K562 (cell line): Measurements from ENCODE around the gene ZNF300. TPM values are rescaled to one million over a fixed set of nuclear protein-coding genes. Genes with fewer than 3 reads are reported as not detected.

ENCODE experiments used
- CTBP1 ChIP-seq: fragments of 450-650 bp; IDR thresholded peaks from 2 replicates; pipeline ENCODE4 v1.6.1; 2016; ENCODE audit warnings: borderline replicate concordance
- DIDO1 ChIP-seq: fragments of 450-650 bp; IDR thresholded peaks from 2 replicates; pipeline ENCODE4 v1.6.1; 2016; ENCODE audit warnings: low read depth, missing biosample characterization, missing genetic modification characterization
- GTF2F1 ChIP-seq: IDR thresholded peaks from 2 replicates; pipeline ENCODE4 v1.6.1; 2011; ENCODE audit warnings: low read depth, low read length, improper control_type of control experiment
- HDAC1 ChIP-seq, 2 experiments: fragments of 450-650 bp; IDR thresholded peaks; 2 replicates each; pipeline ENCODE4 v1.6.1; 2016 to 2017; ENCODE audit warnings: inconsistent platforms in 1 of 2, mild to moderate bottlenecking in 1 of 2, moderate library complexity in 1 of 2
- MEF2D ChIP-seq: conservative IDR thresholded peaks from 2 replicates; pipeline ENCODE4 v1.6.1; 2016; ENCODE audit warnings: low read depth, missing genetic modification characterization, missing compliant biosample characterization
- NFIC ChIP-seq: fragments of 450-650 bp; IDR thresholded peaks from 2 replicates; pipeline ENCODE4 v1.6.1; 2017; ENCODE audit warnings: mild to moderate bottlenecking, inconsistent platforms
- PHF21A ChIP-seq: fragments of 450-650 bp; IDR thresholded peaks from 2 replicates; pipeline ENCODE4 v1.6.1; 2017; ENCODE audit warnings: low read depth, borderline replicate concordance
- SRSF3 ChIP-seq: fragments of 200-400 bp; formaldehyde crosslinking; IDR thresholded peaks from 2 replicates; pipeline ENCODE4 v1.6.1; 2016; ENCODE audit warnings: mild to moderate bottlenecking, low read length, moderate library complexity; ENCODE audit not compliant: insufficient read depth
- TAF9B ChIP-seq: fragments of 450-650 bp; IDR thresholded peaks from 2 replicates; pipeline ENCODE4 v1.6.1; 2018; ENCODE audit warnings: mild to moderate bottlenecking; ENCODE audit not compliant: partially characterized antibody
- TBP ChIP-seq: optimal IDR thresholded peaks from 2 replicates; pipeline ENCODE3; 2011; ENCODE audit warnings: low read depth, low read length, improper control_type of control experiment
- ZBTB7A ChIP-seq: IDR thresholded peaks from 2 replicates; pipeline ENCODE4 v1.6.1; 2011; ENCODE audit warnings: low read depth, mild to moderate bottlenecking, low read length, moderate library complexity, borderline replicate concordance; ENCODE audit not compliant: control insufficient read depth
- ZNF354B ChIP-seq: fragments of 250-450 bp; sonication (Bioruptor Pico); IDR thresholded peaks from 2 replicates; pipeline ENCODE4 v1.4.0; 2020
- polyA plus RNA-seq, 8 experiments: library from polyadenylated mRNA; depleted of rRNA in 4 of 8; stranded (reverse) in 5 of 8; unstranded in 3 of 8; fragments of >200 nt; fragmentation: Nextera tagmentation in 2 of 8; fragmentation: Illumina TruSeq in 1 of 8; extraction: Ambion mirVana in 2 of 8; extraction: Trizol in 1 of 8; gene quantifications; 2 replicates each; pipeline versions ENCODE4 v1.2.1 to v1.2.3, GENCODE V29; 2011 to 2014; ENCODE audit warnings: inconsistent platforms in 1 of 8, missing spikeins in 1 of 8
- total RNA-seq, 7 experiments: library from RNA; depleted of rRNA in 6 of 7; stranded (reverse); fragments of >200 nt in 6 of 7; fragmentation: Illumina TruSeq in 2 of 7; extraction: Trizol in 2 of 7; gene quantifications; 2 replicates each; pipeline versions ENCODE4 v1.2.1 to v1.2.3, GENCODE V29; 2011 to 2021; ENCODE audit warnings: low replicate concordance in 1 of 7
- TF ChIP-seq, protein P1 (sequence below), 2 experiments: IDR thresholded peaks; 2 replicates each; pipeline ENCODE4 v1.6.1; 2012; ENCODE audit warnings: improper control_type of control experiment in 2 of 2, low read depth in 2 of 2, low read length in 2 of 2, borderline replicate concordance in 1 of 2
- TF ChIP-seq, protein P2 (sequence below): fragments of 450-650 bp; IDR thresholded peaks from 2 replicates; pipeline ENCODE4 v1.6.1; 2016; ENCODE audit warnings: antibody characterized with exemption
- TF ChIP-seq, protein P3 (sequence below): fragments of 250-450 bp; sonication (Bioruptor Pico); IDR thresholded peaks from 2 replicates; pipeline ENCODE4 v1.5.0; 2022; ENCODE audit warnings: mild to moderate bottlenecking
- TF ChIP-seq, protein P4 (sequence below): fragments of 250-450 bp; sonication (Bioruptor Pico); IDR thresholded peaks from 2 replicates; pipeline ENCODE4 v1.5.0; 2021; ENCODE audit warnings: mild to moderate bottlenecking, moderate library complexity
- TF ChIP-seq, protein P5 (sequence below): sonication (generic); formaldehyde crosslinking; IDR thresholded peaks from 2 replicates; pipeline ENCODE4 v1.8.1; 2023; ENCODE audit warnings: mild to moderate bottlenecking, missing genetic modification reagents, moderate library complexity

ZNF300 gene
- total and polyA plus RNA-seq, 9 of the 15 experiments (the other 6 are each of a cell fraction or from before 2014, with no cell fraction given) = 4.4 to 13.2 (median 11.1) TPM

DNA sequence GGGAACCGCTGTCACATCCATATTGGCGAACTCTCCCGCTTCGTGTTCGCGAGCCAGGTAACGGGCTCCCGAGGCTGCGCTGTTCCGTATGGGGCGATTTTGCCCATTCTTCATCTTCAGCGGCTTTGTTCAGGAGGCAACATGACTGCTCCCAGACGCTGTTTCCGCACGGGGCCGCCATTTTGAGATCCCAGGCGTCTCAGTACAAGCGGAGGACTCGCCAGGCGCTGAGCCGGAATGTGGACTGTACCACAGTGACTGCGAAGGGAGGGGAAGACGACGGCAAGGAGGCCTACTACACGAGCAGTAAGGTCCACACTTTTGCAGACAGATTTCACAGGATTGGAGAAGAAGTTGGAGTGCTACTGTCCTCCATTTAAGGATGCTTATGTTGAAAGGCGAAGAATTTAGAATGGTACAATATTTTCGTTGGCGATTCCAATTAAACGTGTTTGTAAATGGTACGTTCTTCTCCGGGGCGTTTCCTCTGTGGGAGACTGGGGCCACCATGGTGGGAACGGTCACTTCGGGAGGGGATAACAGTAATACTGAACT is 41.6 kb upstream of the ZNF300 start (continued):
- TF ChIP-seq, protein P1, sequence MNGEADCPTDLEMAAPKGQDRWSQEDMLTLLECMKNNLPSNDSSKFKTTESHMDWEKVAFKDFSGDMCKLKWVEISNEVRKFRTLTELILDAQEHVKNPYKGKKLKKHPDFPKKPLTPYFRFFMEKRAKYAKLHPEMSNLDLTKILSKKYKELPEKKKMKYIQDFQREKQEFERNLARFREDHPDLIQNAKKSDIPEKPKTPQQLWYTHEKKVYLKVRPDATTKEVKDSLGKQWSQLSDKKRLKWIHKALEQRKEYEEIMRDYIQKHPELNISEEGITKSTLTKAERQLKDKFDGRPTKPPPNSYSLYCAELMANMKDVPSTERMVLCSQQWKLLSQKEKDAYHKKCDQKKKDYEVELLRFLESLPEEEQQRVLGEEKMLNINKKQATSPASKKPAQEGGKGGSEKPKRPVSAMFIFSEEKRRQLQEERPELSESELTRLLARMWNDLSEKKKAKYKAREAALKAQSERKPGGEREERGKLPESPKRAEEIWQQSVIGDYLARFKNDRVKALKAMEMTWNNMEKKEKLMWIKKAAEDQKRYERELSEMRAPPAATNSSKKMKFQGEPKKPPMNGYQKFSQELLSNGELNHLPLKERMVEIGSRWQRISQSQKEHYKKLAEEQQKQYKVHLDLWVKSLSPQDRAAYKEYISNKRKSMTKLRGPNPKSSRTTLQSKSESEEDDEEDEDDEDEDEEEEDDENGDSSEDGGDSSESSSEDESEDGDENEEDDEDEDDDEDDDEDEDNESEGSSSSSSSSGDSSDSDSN (IDR thresholded peaks at IDR 0.05; ENCODE audit: borderline replicate concordance in 1 of 2, low read depth in 2 of 2, low read length in 2 of 2) = no peak
- no peak for TF ChIP-seq GTF2F1
- no peak for TF ChIP-seq ZBTB7A
- TF ChIP-seq, protein P2, sequence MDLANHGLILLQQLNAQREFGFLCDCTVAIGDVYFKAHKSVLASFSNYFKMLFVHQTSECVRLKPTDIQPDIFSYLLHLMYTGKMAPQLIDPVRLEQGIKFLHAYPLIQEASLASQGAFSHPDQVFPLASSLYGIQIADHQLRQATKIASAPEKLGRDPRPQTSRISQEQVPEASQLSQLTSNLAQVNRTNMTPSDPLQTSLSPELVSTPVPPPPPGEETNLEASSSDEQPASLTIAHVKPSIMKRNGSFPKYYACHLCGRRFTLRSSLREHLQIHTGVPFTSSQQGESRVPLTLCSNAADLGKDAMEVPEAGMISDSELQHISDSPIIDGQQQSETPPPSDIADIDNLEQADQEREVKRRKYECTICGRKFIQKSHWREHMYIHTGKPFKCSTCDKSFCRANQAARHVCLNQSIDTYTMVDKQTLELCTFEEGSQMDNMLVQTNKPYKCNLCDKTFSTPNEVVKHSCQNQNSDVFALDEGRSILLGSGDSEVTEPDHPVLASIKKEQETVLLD = no peak
- TF ChIP-seq SRSF3 = no peak
- no peak for TF ChIP-seq HDAC1 (IDR thresholded peaks at IDR 0.05)
- peak; percentile 72 for TF ChIP-seq TBP
- TF ChIP-seq TAF9B = peak; percentile 61
- TF ChIP-seq, protein P3, sequence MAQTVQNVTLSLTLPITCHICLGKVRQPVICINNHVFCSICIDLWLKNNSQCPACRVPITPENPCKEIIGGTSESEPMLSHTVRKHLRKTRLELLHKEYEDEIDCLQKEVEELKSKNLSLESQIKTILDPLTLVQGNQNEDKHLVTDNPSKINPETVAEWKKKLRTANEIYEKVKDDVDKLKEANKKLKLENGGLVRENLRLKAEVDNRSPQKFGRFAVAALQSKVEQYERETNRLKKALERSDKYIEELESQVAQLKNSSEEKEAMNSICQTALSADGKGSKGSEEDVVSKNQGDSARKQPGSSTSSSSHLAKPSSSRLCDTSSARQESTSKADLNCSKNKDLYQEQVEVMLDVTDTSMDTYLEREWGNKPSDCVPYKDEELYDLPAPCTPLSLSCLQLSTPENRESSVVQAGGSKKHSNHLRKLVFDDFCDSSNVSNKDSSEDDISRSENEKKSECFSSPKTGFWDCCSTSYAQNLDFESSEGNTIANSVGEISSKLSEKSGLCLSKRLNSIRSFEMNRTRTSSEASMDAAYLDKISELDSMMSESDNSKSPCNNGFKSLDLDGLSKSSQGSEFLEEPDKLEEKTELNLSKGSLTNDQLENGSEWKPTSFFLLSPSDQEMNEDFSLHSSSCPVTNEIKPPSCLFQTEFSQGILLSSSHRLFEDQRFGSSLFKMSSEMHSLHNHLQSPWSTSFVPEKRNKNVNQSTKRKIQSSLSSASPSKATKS (CRISPR knock-in tag) = no peak
- TF ChIP-seq, protein P4, sequence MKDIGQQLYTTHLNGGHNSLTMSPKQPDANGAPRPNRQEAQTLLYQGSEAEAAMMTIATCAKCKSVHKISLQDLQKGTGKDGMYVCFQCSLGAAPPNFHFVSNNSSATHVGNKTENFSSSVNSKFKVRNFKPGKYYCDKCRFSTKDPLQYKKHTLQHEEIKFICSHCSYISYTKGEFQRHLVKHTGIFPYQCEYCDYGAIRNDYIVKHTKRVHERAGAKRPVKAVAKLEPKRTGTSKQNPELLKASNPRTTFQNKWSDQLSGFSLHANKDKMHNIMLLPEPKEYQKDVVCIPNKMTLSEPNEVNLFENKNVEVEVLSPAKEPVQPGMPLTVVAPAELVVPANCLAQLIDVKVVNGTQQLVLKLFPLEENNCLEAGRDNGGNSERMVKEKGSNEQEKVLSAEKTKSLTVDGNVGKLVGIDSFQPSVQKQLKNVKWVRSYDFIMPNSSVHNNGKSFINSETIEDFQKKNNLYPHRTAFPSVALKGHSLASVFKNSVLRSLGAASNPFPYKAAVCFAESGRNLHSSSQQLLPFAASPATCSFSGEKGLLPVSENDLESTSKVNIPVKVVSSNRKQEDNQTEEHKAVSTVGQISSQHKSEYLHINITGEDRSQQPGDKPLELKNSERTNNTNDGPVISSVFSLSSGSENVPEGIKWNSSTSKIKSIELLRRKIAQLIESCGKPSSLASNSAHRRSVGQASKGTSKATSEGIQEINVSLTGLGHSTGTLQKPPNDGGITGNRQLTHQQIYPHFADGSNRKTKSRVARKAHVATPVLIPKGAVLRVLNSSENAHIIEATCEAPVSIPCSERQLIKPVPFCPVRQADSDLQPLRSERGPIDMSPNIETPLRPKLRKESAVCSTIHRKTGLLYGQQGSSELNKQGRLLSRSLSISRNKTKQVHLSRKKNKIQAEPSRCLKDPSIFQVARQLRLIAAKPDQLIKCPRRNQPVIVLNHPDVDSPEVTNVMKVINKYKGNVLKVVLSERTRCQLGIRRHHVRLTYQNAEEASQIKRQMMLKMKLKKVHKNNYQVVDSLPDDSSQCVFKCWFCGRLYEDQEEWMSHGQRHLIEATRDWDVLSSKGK (CRISPR knock-in tag) = no peak
- TF ChIP-seq, protein P5, sequence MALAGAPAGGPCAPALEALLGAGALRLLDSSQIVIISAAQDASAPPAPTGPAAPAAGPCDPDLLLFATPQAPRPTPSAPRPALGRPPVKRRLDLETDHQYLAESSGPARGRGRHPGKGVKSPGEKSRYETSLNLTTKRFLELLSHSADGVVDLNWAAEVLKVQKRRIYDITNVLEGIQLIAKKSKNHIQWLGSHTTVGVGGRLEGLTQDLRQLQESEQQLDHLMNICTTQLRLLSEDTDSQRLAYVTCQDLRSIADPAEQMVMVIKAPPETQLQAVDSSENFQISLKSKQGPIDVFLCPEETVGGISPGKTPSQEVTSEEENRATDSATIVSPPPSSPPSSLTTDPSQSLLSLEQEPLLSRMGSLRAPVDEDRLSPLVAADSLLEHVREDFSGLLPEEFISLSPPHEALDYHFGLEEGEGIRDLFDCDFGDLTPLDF = 0 out of 2 replicates have a peak, but pooled peaks have one; percentile 15
- TF ChIP-seq PHF21A = no peak
- no peak for TF ChIP-seq ZNF354B (CRISPR knock-in tag)
- TF ChIP-seq CTBP1 = no peak
- no peak for TF ChIP-seq NFIC
- no peak for TF ChIP-seq MEF2D (tag)
- 0 out of 2 replicates have a peak, but pooled peaks have one; percentile 12 for TF ChIP-seq DIDO1
